IPS-11a (cell line): ENCODE data around the gene MRPL37.
A peak's percentile ranks its signal among the peaks of the same experiment; 100 is the strongest.
"Not testable (repeated sequence)": the region's sequence is repeated elsewhere in the genome, so short reads cannot be mapped to it uniquely, and the experiment has no call there.

Experiments
- H3K4me3 ChIP-seq: one replicate; pipeline ENCODE4 v1.5.1; 2013; ENCODE audit warnings: low read depth, low read length, control low read depth

Gene MRPL37

DNA sequence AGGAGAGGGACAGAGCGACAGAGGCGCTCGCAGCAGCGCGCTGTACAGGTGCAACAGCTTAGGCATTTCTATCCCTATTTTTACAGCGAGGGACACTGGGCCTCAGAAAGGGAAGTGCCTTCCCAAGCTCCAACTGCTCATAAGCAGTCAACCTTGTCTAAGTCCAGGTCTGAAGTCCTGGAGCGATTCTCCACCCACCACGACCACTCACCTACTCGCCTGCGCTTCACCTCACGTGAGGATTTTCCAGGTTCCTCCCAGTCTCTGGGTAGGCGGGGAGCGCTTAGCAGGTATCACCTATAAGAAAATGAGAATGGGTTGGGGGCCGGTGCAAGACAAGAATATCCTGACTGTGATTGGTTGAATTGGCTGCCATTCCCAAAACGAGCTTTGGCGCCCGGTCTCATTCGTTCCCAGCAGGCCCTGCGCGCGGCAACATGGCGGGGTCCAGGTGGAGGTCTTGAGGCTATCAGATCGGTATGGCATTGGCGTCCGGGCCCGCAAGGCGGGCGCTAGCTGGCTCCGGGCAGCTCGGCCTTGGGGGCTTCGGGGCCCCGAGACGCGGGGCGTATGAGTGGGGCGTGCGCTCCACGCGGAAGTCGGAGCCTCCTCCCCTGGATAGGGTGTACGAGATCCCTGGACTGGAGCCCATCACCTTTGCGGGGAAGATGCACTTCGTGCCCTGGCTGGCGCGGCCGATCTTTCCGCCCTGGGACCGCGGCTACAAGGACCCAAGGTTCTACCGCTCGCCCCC, at the start of gene MRPL37, which contains the start of gene CYB5RL:
MRPL37 (plus strand) TSS at position 403 of the 754 bp plus-strand sequence; CDS start at position 480, 77 bp downstream.
CYB5RL (minus strand) TSS at position 266 of the 754 bp plus-strand sequence. CDS start 4,414 bp downstream, outside the sequence.
- peak within 1 kb of the TSS; percentile 93 for H3K4me3 ChIP-seq

DNA sequence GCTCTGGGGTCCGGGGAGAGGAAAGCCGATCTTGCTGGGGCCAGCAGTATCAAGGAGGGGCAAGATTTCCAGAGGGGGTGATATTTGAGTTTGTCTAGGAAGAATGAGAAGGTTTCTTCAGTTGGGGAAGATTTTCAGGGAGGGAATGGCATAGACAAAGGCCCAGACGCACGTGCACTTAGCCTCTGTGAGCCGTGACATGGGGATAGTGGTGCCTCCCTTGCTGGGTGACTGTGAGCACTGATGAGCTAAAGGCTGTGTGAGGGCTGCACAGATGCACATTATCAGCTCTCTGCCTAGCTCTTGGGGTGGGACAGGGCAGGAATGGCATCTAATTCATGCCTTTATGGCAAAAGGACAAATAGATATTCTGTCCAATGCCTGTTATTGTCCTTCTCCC, 49.0 kb upstream of the MRPL37 start:
- no peak overlapping the region for H3K4me3 ChIP-seq

DNA sequence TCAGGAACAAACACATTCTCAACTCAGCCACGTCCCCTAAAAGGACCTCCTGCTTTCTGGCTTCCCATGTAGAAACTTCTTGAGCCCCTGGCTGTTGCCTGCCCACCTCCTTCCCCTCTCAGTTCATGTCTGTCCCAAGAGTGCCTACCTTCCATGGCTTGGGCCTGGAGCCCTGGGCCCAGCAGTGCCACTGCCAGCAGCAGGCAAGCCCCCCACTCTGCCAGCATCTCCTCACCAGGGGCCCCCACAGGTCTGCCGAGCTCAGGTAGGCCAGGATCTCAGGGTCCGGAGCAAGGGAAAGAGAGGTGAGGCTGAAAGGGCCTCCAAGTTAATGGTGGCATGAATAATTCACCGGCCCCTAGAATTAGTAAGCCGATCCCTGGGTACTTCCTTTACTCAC, 47.3 kb upstream of the MRPL37 start, which contains the start of gene CDCP2:
CDCP2 (minus strand) TSS at position 305 of the 400 bp plus-strand sequence; CDS start at position 227, 78 bp downstream.
- no peak within 1 kb of the TSS for H3K4me3 ChIP-seq

DNA sequence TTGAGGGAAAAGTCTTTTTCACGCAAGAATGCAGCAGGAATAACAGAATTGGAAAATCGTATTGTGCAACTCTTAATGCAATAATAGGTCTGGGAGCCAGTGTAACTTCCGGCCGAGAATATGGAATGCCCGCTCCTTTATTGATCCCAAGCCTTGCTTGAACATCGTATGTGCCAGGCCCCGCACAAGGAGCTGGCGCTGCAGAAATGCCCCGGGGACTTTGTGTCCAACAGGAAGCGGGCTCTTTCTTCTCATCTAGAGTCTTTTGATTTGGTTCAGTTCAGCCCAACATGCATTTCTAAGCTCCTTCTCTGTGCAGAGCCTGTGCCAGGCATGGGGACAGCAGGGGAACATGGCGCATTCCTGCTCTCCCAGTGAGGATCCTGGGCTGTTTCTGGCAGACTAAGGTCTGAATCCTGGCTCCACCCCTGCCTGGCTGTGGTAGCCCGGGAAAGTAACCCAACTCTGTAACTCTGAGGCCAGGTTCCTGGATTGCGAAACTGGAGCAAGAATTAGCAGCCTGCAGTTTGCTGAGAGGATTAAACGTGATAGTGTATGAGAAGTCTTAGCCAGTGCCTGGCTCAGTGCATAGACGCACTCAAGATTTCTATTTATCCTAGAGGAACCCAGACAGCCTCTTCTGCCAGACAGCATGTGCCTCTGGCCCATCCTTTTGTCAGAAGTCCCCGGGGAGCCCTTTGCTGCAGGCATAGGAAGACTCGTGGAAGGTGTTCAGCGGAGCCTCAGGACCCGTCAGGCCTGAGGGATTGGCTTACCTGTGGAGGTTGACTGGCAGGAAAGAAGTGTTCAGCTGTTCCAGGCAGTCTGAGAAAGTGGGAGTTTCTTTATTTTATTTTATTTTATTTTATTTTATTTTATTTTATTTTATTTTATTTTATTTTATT, 46.2 kb upstream of the MRPL37 start:
- H3K4me3 ChIP-seq: no peak overlapping the region

DNA sequence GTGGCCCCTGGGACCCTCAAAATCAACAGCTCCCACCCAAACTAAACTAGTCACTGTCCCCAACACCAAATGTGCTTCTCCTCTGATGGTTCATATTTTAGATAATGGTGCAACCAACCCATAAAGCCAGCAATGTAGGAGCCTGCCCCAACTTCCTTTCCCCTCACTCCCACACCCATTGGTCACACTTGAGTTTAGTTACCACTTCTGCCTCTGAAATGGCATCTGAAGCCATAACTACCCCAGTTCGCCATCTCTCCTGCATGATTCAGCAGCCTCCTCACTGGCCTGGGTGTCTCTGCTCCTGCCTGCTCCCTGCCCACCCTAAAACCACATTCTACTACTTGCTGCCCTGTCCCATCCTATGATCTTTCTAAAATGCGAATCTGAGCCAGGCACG, 43.8 kb upstream of the MRPL37 start:
- no peak overlapping the region for H3K4me3 ChIP-seq

DNA sequence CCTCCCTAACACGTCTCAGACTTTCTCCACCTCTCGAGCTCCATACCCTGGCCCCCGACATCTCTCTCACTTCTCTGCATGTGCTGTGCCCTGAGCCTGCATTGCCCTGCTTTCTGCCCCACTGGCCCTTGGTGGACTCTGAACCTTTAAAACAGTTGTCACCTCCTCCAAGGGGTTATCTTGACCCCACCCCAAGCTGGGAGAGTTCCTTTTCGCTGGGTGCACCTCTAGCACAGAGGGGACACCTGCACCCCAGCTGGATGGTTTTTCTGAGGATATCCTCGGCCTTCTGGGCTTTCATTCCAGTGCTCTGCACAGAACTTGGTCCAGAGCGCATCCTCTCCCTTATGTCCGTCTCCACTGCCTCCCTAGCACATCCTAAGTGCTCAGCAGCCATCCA, 43.0 kb upstream of the MRPL37 start:
- no peak overlapping the region for H3K4me3 ChIP-seq

DNA sequence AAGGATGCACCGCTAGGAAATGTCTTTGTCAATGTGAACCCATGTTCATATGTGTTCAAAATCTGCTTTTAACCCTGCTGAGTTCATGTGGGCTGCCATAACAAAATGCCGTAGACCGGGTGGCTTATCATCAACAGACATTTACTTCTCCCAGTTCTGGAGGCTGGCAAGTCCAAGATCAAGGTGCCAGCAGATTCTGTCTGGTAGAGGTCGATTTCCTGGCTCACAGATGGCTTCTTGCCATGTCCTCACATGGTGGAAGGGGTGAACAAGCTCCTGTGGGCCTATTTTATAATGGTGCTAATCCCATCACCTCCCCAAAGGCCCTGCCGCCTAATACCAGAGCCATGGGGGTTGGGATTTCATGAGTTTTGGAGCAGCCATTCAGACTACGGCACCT, 42.6 kb upstream of the MRPL37 start:
- no peak overlapping the region for H3K4me3 ChIP-seq

DNA sequence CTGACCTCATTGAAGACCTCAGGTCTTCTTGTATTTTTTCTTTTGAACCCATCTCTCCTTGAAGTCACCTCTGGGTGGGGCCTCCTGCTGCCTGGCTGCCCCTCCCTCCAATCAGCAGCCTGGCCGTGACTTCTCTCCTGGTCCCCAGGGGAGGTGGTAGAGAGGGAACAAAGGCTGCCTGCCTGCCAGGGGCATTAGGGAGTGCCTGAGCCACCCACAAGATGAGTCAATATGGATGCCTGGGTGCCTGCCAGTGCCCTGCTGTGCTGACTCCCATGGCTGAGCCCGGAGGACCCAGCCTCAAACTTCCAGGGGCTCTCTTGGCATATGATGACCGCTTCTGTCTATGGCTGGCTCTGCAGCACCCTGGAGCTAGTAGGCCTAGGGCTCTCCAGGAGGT, 41.9 kb upstream of the MRPL37 start:
- no peak overlapping the region for H3K4me3 ChIP-seq

DNA sequence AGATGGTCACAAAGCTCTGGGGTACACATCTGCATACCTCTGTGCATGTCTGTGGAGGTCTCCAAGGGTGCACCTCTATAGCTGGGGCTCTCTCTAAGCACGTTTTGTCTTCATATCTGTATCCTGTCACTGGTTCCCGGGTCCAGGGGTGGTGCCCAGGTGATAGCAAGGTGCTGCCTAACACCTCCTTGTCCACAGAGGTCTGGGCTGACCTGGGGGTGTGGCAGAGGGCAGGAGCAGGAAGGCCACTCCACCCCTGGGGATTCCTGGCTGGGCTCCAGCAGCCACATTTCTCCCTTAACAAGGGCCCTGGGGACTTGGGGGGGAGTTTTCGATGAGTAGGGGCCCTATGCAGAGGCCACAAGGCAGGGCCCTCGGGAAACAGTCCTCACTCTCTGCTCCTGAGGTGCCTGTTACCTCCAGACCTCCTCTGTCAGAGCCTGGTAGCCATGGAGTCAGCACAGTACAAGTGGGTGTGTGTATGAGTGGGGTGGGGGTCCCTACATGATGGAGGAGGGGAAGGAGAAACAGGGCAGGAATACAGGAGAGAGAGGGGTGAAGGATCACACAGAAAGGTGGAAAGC, 40.1 kb upstream of the MRPL37 start:
- no peak overlapping the region for H3K4me3 ChIP-seq

DNA sequence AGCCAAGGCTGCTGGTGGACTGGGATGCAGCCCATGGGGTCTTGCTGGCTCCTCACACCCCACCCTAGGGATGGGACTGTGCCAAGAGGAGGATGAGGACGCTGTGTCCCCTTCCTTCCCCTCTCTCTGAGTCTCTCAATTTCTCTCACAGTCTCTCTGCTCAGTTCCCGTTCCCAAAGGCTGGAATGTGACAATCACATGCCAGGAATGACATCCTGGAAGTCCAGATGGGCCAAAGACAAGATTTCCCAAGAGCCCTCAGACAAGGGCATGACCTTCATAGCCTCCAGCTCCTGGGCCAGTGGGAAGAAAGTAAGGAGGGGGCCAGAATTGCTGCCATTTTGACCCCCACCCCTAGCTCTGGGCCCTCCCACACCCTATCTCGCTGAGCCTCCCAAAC, 39.6 kb upstream of the MRPL37 start:
- no peak overlapping the region for H3K4me3 ChIP-seq

DNA sequence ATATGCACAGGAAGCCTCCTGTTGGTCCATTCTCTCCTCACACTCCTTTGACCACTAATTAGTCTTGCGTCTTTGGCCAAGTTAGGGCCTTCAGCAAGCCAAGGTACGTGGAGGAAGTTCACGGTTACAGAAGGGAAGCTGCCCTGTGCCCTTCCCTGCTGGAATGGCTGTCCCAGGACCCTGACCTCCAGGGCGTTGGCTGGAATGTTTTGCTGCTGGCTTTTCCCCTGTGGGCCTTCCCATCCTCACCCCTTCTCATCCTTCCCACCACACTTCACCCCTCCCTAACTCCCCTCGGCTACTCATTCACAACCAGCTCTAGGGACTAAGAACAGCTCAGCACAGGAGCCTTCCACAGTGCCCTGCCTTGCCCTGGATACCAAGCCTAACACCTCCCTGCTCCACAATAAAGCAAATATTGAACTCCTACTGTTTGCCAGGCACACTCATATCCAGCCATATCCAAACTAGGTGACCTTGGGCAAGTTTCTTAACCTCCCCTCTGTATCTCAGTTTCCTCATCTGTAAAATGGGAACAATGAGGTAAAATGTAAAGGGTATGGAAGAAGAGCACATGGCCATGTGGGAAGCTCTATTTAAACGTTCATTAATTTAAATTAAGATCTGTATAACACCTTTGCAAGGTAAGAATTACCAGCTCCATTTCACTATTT, 38.3 kb upstream of the MRPL37 start:
- H3K4me3 ChIP-seq: no peak overlapping the region

DNA sequence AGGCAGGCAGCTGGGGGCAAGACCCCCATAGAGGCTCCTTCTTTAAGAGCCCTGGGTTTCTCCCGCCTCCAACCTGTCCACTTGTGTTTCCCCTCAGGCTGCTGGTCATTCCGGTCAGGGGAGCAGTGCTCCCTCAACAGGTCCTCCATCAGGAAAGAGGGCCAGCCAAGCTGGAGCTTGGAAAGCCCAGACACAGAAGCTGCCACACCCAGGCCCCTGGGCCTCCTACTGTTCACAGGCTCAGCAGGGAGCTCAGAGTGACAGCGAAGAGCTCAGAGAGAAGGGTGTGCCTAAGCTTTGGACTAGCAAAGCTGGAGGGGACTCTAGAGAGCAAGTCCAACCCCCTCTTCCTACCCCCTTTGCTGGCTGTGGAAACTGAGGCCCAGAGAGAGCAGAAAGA, 36.9 kb upstream of the MRPL37 start:
- H3K4me3 ChIP-seq: no peak overlapping the region

DNA sequence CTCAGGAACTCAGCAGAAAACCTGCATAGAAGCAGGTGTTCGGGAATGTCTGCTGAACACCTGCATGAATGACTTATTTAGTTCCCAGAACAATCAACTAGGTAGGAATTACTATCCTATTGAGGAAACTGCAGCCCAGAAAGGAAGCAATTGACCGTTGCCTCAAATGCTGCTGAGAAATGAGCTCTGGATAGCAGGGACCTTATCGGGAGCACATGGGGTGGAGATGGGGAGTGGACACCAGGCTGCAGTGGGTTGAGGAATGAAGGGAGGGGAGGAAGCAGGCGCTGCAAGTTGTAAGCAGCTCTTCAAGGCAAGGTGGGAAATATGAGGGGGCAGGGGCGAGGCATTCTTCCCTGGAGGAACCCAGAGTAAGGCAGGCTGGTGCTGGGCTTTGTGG, 36.4 kb upstream of the MRPL37 start:
- H3K4me3 ChIP-seq: no peak overlapping the region

DNA sequence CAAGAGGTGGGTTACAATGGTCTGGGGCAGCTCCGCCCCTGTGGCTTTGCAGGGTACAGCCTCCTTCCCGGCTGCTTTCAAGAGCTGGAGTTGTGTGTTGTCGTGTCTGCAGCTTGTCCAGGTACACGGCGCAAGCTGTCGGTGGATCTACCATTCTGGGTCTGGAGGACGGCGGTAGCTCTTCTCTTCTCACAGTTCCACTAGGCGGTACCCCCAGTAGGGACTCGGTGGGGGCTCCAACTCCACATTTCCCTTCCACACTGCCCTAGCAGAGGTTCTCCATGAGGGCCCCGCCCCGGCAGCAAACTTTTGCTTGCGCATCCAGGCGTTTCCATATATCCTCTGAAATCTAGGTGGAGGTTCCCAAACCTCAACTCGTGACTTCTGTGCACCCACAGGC, 34.8 kb upstream of the MRPL37 start:
- H3K4me3 ChIP-seq: no peak overlapping the region

DNA sequence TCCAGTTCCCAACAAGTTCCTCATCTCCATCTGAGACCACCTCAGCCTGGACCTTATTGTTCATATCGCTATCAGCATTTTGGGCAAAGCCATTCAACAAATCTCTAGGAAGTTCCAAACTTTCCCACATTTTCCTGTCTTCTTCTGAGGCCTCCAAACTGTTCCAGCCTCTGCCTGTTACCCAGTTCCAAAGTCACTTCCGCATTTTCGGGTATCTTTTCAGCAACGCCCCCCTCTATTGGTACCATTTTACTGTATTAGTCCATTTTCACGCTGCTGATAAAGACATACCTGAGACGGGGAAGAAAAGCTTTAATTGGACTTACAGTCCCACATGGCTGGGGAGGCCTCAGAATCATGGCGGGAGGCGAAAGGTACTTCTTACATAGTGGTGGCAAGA, 33.6 kb upstream of the MRPL37 start:
- H3K4me3 ChIP-seq: not testable (repeated sequence)

DNA sequence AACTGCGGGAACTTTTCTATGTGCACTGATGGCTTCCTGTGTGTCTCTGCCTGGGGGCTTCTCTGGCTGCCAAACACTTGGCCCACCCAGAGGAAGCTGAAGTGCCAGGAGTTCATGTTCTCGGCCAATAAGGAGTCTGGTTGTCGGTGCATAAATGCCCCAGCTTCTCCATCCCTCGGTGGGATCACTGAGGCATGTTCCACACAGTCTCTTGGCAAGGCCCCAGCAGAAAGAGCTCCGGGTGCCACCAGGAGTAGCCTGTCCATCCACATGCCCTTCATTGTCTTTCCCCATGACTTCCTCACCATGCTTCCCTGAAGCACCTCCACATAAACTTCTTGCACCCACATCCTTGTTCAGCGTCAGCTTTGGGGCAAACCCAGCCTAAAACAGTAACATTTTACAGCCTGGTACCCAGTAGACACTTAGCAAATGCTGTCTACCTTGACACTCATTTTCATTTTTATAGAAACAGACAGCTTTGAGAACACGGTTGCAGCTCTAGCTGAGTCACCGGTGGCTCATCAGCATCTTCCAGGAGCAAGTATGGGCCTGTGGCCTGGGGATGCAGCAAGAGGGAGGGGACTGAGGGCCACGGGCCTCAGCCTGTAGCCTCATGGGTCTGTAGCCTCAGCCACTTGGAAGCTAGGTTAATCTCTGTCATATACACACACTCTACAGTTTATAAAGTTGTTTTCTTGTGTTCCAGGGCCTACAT, 32.4 kb upstream of the MRPL37 start:
- H3K4me3 ChIP-seq: no peak overlapping the region

DNA sequence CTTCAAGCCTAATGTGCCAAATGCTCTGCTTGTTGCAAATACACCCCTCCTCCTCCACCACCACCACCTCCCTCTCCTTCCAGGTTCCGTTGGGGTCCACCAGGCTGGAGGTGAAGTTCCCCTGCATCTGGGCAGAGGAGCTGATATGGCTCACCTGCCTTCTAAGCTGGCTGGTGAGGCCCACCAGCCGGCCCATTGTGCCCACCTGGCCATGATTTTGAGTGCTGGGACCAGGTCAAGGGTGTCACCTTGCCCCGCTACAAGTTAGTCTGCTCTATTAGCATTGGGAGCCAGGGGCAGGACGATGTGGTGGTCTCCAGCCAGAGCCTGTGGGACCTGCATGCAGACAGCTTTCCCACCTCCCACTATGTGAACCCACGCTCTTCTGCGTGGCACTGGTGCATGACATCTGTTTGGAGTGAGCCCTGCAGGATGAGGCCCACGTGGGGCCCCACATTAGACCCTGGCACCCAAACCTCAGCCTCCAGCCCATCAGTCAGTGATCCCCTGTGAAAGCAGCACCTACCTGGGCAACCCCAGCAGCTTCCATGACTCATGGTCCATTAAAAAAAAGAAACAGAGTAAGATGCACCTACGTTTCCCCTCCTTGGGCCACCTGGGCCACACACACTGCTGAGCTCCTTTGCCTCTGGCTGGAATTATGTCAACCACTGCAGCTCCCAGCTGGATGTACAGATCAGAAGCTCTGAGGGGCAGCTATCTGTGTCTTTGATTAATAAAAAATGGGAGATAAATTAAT, 31.6 kb upstream of the MRPL37 start:
- no peak overlapping the region for H3K4me3 ChIP-seq

DNA sequence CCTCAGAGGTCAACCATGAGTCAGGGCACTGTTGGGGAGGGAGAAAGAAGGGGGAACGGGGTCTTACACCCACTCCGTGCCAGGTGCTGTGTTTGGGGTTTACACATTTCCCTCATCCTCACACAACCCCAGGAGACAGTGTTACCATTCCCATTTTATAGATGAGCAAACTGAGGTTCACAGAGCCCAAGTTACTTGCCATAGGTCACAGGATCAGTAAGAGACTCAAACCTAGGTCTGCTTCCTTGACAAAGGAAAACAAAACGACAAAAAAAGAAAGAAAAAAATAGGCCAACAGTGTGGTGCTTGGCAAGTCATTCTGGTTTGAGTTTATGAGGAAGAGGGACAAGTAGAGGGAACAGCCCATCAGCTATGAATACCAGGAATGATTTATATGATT, 30.9 kb upstream of the MRPL37 start:
- H3K4me3 ChIP-seq: no peak overlapping the region

DNA sequence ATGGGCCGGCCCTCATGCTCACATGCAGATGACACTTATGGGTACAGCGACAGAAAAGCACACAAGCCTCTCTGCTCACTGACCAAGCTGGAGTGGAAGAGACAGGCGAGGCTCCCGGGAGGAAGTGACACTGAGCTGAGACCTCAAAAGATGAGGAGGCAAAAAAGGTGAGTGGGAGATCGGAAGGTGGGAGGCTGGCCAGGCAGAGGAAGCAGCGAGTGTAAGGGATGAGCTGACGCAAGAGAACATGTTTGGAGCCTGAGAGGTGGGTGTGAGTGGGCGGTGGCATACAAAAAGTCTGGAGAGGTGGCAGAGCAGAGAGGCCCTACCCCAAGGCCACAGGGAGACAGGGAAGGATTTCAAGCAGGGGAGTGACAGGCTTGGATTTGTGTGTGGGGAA, 29.0 kb upstream of the MRPL37 start:
- H3K4me3 ChIP-seq: no peak overlapping the region

DNA sequence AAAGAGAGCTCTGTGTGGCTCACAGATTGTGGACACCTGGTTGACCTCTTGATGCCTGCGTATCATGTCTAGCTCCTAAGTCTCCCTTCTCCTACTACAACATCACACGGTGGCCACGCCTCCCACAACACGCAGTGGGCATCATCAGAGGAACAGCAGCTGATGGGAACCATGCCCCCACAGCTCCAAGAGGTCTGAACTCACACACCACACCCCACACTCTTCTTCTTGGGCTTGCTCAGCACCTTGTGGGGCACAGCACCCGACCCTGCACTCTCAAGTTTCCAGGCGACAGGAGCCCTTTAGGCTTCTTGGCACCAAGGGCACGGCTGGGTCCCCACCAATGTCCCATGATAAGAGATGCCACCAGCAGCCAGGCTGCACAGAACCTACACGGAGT, 28.4 kb upstream of the MRPL37 start:
- H3K4me3 ChIP-seq: no peak overlapping the region
